HCT116 (cell line): ENCODE data around the gene SDK2. TPM values are rescaled to one million over a fixed set of nuclear protein-coding genes. Genes with fewer than 3 reads are reported as not detected.

ENCODE experiments used
- ATAC-seq: fragments of 200-7000 bp; cut with Tn5 transposase; 2 replicates; pipeline ENCODE4 v1.9.1; 2020; ENCODE audit warnings: mild to moderate bottlenecking, moderate library complexity
- BruUV-seq: library from RNA; stranded (reverse); fragments of 400-500 nt; replicated peaks from 2 replicates; lab custom pipeline; 2021; lab: Mats Ljungman, UMichigan
- CTCF ChIA-PET: fragments of 300-600 bp; sonication (Branson Sonifier 250); formaldehyde crosslinking; loops from one replicate; lab custom pipeline; 2021; ENCODE audit warnings: antibody characterized with exemption; lab: Charles Lee
- POLR2A ChIA-PET: fragments of 300-600, 350-600 bp; sonication (Branson Sonifier 250); formaldehyde crosslinking; loops from one replicate; lab custom pipeline; 2021; ENCODE audit warnings: antibody characterized with exemption; lab: Charles Lee
- RAD21 ChIA-PET, 2 experiments: fragments of 300-600 bp; sonication (Branson Sonifier 250); formaldehyde crosslinking; loops; one replicate each; lab custom pipeline; 2023; ENCODE audit warnings: low total read pairs in 2 of 2; ENCODE audit not compliant: uncharacterized antibody in 2 of 2, unreplicated experiment in 2 of 2, low non-redundant PET in 1 of 2; lab: Charles Lee
- DNase-seq: peaks from one replicate; pipeline ENCODE4 v3.0.0-alpha.2; 2010; ENCODE audit warnings: low read depth, low spot score
- H2AFZ ChIP-seq: fragments of 200-600 bp; shearing (Covaris generic), sonication (generic); 2 replicates; pipeline ENCODE4 v1.6.1; 2017; ENCODE audit warnings: low read depth, mixed run types, mixed read lengths, antibody characterized with exemption, low read length; ENCODE audit not compliant: poor library complexity, severe bottlenecking
- H3K27ac ChIP-seq: 2 replicates; pipeline ENCODE4 v1.5.1; 2012; ENCODE audit warnings: low read depth, low read length
- H3K27me3 ChIP-seq: fragments of 200-600 bp; sonication (generic); 2 replicates; pipeline ENCODE4 v1.6.1; 2016; ENCODE audit warnings: mixed run types, low read length, mixed read lengths; ENCODE audit not compliant: insufficient read depth
- H3K36me3 ChIP-seq, 2 experiments: fragments of 200-500 bp in 1 of 2; fragments of 200-600 bp in 1 of 2; sonication (Bioruptor generic) in 1 of 2; sonication (generic) in 1 of 2; 2 replicates each; pipeline versions ENCODE4 v1.5.1 to v1.6.1; 2014 to 2016; ENCODE audit warnings: low read length in 2 of 2, inconsistent platforms in 1 of 2, mixed read lengths in 1 of 2, mixed run types in 1 of 2; ENCODE audit not compliant: insufficient read depth in 2 of 2, control insufficient read depth in 1 of 2
- H3K4me1 ChIP-seq, 2 experiments: fragments of 200-600 bp in 1 of 2; sonication (generic) in 1 of 2; 2 replicates each; pipeline versions ENCODE4 v1.5.1 to v1.6.1; 2012 to 2017; ENCODE audit warnings: low read length in 2 of 2, inconsistent platforms in 1 of 2, mild to moderate bottlenecking in 1 of 2, mixed read lengths in 1 of 2, mixed run types in 1 of 2, moderate library complexity in 1 of 2; ENCODE audit not compliant: insufficient read depth in 2 of 2, control insufficient read depth in 1 of 2
- H3K4me2 ChIP-seq: fragments of 200-600 bp; sonication (generic); 2 replicates; pipeline ENCODE4 v1.6.1; 2017; ENCODE audit warnings: mixed run types, low read length, mixed read lengths
- H3K4me3 ChIP-seq, 2 experiments: fragments of 200-600 bp in 1 of 2; sonication (generic) in 1 of 2; replicated peaks in 1 of 2; 2 replicates each; pipeline ENCODE4 v1.5.1; 2011 to 2016; ENCODE audit warnings: low read length in 2 of 2, control low read depth in 1 of 2, low read depth in 1 of 2, mild to moderate bottlenecking in 1 of 2, mixed read lengths in 1 of 2, mixed run types in 1 of 2
- H3K79me2 ChIP-seq: fragments of 200-600 bp; sonication (generic); 2 replicates; pipeline ENCODE4 v1.6.1; 2017; ENCODE audit warnings: mild to moderate bottlenecking, mixed run types, low read length, moderate library complexity, mixed read lengths; ENCODE audit not compliant: insufficient read depth
- H3K9ac ChIP-seq: fragments of 200-600 bp; sonication (generic); 2 replicates; pipeline ENCODE4 v1.6.1; 2016; ENCODE audit warnings: low read length, mixed read lengths
- H3K9me2 ChIP-seq: fragments of 200-600 bp; sonication (generic), shearing (Covaris generic); 2 replicates; pipeline ENCODE4 v1.6.1; 2017; ENCODE audit warnings: mixed run types, mild to moderate bottlenecking, moderate library complexity; ENCODE audit not compliant: insufficient read depth
- H3K9me3 ChIP-seq, 2 experiments: fragments of 200-500 bp in 1 of 2; fragments of 200-600 bp in 1 of 2; sonication (Bioruptor generic) in 1 of 2; sonication (generic) in 1 of 2; 2 replicates each; pipeline ENCODE4 v1.6.1; 2014 to 2017; ENCODE audit warnings: low read length in 2 of 2, mixed read lengths in 2 of 2, inconsistent platforms in 1 of 2, low read depth in 1 of 2, mild to moderate bottlenecking in 1 of 2, mixed run types in 1 of 2, moderate library complexity in 1 of 2; ENCODE audit not compliant: control insufficient read depth in 1 of 2, insufficient read depth in 1 of 2
- H4K20me1 ChIP-seq: fragments of 200-600 bp; sonication (generic), shearing (Covaris generic); 2 replicates; pipeline ENCODE4 v1.6.1; 2017; ENCODE audit warnings: mixed run types, mild to moderate bottlenecking, moderate library complexity; ENCODE audit not compliant: insufficient read depth
- CBX3 ChIP-seq: IDR thresholded peaks from 2 replicates; pipeline ENCODE4 v1.6.1; 2012; ENCODE audit warnings: low read depth
- CEBPB ChIP-seq: IDR thresholded peaks from 2 replicates; pipeline ENCODE4 v1.6.1; 2012; ENCODE audit warnings: low read depth
- EGR1 ChIP-seq: IDR thresholded peaks from 2 replicates; pipeline ENCODE4 v1.6.1; 2012; ENCODE audit warnings: low read depth
- ELF1 ChIP-seq: IDR thresholded peaks from 2 replicates; pipeline ENCODE4 v1.6.1; 2012; ENCODE audit warnings: low read depth, borderline replicate concordance
- EZH2 ChIP-seq: fragments of 200-600 bp; sonication (generic); IDR thresholded peaks from 2 replicates; pipeline ENCODE4 v1.6.1; 2017; ENCODE audit warnings: antibody characterized with exemption, mixed run types
- EZH2phosphoT487 ChIP-seq: fragments of 200-600 bp; IDR thresholded peaks from 2 replicates; pipeline ENCODE4 v1.6.1; 2018; ENCODE audit warnings: antibody characterized with exemption, borderline replicate concordance
- FOSL1 ChIP-seq: IDR thresholded peaks from 2 replicates; pipeline ENCODE4 v1.6.1; 2012; ENCODE audit warnings: low read depth
- POLR2A ChIP-seq: IDR thresholded peaks from 2 replicates; pipeline ENCODE4 v1.7.0; 2011; ENCODE audit warnings: borderline replicate concordance; ENCODE audit not compliant: insufficient read depth, insufficient read length; ENCODE audit errors: extremely low read depth
- POLR2AphosphoS5 ChIP-seq: IDR thresholded peaks from 2 replicates; pipeline ENCODE4 v1.6.1; 2011; ENCODE audit warnings: mild to moderate bottlenecking, low read depth, low read length, moderate library complexity
- SIN3A ChIP-seq: IDR thresholded peaks from 2 replicates; pipeline ENCODE4 v1.6.1; 2012; ENCODE audit warnings: low read depth
- SRF ChIP-seq: IDR thresholded peaks from 2 replicates; pipeline ENCODE4 v1.6.1; 2012; ENCODE audit warnings: low read depth
- TCF7L2 ChIP-seq: IDR thresholded peaks from 2 replicates; pipeline ENCODE4 v1.7.0; 2011; ENCODE audit warnings: borderline replicate concordance, inconsistent platforms; ENCODE audit not compliant: insufficient read depth, insufficient read length; ENCODE audit errors: extremely low read depth
- YY1 ChIP-seq: IDR thresholded peaks from 2 replicates; pipeline ENCODE4 v1.6.1; 2011; ENCODE audit warnings: low read length, low read depth, moderate library complexity, mild to moderate bottlenecking; ENCODE audit not compliant: insufficient replicate concordance; ENCODE audit errors: extremely low read depth
- ZFX ChIP-seq: fragments of 450-650 bp; IDR thresholded peaks from 2 replicates; pipeline ENCODE4 v1.6.1; 2017
- ZNF274 ChIP-seq: fragments of 200-500 bp; sonication (Bioruptor generic); IDR thresholded peaks from 2 replicates; pipeline ENCODE4 v1.6.1; 2014; ENCODE audit warnings: mild to moderate bottlenecking, low read depth, low read length, inconsistent platforms
- intact Hi-C: fragments of 100-400 bp; cut with micrococcal nuclease; formaldehyde crosslinking; loops from 2 replicates; pipeline ENCODE4 v1.10.0; 2022
- total RNA-seq: library from RNA; stranded (reverse); gene quantifications from one replicate; pipeline ENCODE4 v1.2.1, GENCODE V29; 2021; ENCODE audit not compliant: unreplicated experiment
- TF ChIP-seq, protein P1 (sequence below): IDR thresholded peaks from 2 replicates; pipeline ENCODE4 v1.6.1; 2012
- TF ChIP-seq, protein P2 (sequence below): IDR thresholded peaks from 2 replicates; pipeline ENCODE4 v1.6.1; 2012
- TF ChIP-seq, protein P3 (sequence below): IDR thresholded peaks from 2 replicates; pipeline ENCODE4 v1.6.1; 2011; ENCODE audit warnings: mild to moderate bottlenecking, low read length, moderate library complexity; ENCODE audit not compliant: insufficient replicate concordance; ENCODE audit errors: extremely low read depth
- TF ChIP-seq, protein P4 (sequence below): IDR thresholded peaks from 2 replicates; pipeline ENCODE4 v1.6.1; 2012; ENCODE audit warnings: low read depth
- TF ChIP-seq, protein P5 (sequence below), 3 experiments: fragments of 200-600 bp in 1 of 3; sonication (generic) in 1 of 3; IDR thresholded peaks in 2 of 3; conservative IDR thresholded peaks in 1 of 3; 2 replicates each; pipeline ENCODE4 v1.5.1; 2012 to 2017; ENCODE audit warnings: low read depth in 2 of 3, low read length in 2 of 3, antibody characterized with exemption in 1 of 3, borderline replicate concordance in 1 of 3, control low read depth in 1 of 3, mild to moderate bottlenecking in 1 of 3, mixed read lengths in 1 of 3, mixed run types in 1 of 3, moderate library complexity in 1 of 3; ENCODE audit not compliant: insufficient read depth in 1 of 3

The SDK2 gene
- total RNA-seq, 1 experiment from 2014 or later, result 0.10 TPM

DNA sequence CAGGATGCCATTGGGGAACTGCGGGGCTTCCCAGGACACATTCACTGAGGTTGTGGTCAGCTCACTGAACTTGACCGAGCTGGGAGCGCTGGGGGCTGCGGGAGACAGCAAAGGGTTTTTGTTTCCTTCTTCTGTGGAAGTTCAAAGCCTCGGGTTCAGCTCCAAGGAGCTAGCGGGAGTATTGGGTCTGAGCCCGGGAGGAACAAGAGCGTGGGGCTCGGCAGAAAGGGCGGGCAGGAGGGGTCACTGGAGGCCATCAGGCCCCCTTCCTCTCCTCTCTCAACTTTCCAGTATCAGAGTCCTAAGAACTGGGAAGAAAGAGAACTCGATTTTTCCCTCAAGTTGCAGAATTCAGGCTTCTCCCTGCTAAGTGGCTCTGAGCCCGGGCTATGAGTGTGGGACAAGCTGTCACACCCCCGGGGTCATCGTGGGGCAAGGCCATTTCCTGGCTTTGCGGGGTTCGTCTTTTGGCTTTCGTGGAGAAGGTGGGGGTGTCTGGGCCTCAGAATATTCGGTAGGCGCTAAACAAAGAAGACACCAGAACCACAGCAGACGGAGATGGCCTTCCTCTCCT lies 278.9 kb downstream of the SDK2 start:
- ChIA-PET POLR2A (no interaction called here), CTCF (interaction anchor here (1.0 kb wide), 1 partner anchor 10 kb away, joined by 3 read pairs; no protein-coding TSS in a partner anchor), RAD21 (no interaction called here)
- Histone ChIP-seq H3K4me2 (no peak overlapping the region), H3K9ac (no peak overlapping the region), H3K27ac (no peak overlapping the region), H2AFZ (no peak overlapping the region), H3K79me2 (no peaks in the 10 kb centered on the region), H3K27me3 (no peaks in the 10 kb centered on the region), H3K9me2 (no peaks in the 10 kb centered on the region), H3K36me3 (no peaks in the 10 kb centered on the region), H3K4me3 (no peak overlapping the region), H3K9me3 (no peaks in the 10 kb centered on the region), H4K20me1 (no peaks in the 10 kb centered on the region), H3K4me1 (peaks cover 3 to 12% of the 10 kb centered on the region in 2 experiments; a peak in 3 of 4 replicates)
- no peak for TF ChIP-seq ZNF274
- TF ChIP-seq POLR2A, result no peak
- TF ChIP-seq, protein P1, sequence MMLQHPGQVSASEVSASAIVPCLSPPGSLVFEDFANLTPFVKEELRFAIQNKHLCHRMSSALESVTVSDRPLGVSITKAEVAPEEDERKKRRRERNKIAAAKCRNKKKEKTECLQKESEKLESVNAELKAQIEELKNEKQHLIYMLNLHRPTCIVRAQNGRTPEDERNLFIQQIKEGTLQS, result no peak
- TF ChIP-seq, protein P2, sequence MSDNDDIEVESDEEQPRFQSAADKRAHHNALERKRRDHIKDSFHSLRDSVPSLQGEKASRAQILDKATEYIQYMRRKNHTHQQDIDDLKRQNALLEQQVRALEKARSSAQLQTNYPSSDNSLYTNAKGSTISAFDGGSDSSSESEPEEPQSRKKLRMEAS, result no peak
- TF ChIP-seq ZFX, result no peak
- no peak for TF ChIP-seq SIN3A
- no peak for TF ChIP-seq CBX3
- no peak for TF ChIP-seq SRF
- TF ChIP-seq EZH2phosphoT487, result no peak
- TF ChIP-seq, protein P3, sequence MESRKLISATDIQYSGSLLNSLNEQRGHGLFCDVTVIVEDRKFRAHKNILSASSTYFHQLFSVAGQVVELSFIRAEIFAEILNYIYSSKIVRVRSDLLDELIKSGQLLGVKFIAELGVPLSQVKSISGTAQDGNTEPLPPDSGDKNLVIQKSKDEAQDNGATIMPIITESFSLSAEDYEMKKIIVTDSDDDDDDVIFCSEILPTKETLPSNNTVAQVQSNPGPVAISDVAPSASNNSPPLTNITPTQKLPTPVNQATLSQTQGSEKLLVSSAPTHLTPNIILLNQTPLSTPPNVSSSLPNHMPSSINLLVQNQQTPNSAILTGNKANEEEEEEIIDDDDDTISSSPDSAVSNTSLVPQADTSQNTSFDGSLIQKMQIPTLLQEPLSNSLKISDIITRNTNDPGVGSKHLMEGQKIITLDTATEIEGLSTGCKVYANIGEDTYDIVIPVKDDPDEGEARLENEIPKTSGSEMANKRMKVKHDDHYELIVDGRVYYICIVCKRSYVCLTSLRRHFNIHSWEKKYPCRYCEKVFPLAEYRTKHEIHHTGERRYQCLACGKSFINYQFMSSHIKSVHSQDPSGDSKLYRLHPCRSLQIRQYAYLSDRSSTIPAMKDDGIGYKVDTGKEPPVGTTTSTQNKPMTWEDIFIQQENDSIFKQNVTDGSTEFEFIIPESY, result no peak
- TF ChIP-seq EZH2, result no peak
- no peak for TF ChIP-seq FOSL1
- TF ChIP-seq CEBPB, result no peak
- TF ChIP-seq, protein P4, sequence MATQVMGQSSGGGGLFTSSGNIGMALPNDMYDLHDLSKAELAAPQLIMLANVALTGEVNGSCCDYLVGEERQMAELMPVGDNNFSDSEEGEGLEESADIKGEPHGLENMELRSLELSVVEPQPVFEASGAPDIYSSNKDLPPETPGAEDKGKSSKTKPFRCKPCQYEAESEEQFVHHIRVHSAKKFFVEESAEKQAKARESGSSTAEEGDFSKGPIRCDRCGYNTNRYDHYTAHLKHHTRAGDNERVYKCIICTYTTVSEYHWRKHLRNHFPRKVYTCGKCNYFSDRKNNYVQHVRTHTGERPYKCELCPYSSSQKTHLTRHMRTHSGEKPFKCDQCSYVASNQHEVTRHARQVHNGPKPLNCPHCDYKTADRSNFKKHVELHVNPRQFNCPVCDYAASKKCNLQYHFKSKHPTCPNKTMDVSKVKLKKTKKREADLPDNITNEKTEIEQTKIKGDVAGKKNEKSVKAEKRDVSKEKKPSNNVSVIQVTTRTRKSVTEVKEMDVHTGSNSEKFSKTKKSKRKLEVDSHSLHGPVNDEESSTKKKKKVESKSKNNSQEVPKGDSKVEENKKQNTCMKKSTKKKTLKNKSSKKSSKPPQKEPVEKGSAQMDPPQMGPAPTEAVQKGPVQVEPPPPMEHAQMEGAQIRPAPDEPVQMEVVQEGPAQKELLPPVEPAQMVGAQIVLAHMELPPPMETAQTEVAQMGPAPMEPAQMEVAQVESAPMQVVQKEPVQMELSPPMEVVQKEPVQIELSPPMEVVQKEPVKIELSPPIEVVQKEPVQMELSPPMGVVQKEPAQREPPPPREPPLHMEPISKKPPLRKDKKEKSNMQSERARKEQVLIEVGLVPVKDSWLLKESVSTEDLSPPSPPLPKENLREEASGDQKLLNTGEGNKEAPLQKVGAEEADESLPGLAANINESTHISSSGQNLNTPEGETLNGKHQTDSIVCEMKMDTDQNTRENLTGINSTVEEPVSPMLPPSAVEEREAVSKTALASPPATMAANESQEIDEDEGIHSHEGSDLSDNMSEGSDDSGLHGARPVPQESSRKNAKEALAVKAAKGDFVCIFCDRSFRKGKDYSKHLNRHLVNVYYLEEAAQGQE, result no peak
- no peak for TF ChIP-seq EGR1
- no peak for TF ChIP-seq POLR2AphosphoS5
- no peak for TF ChIP-seq ELF1
- TF ChIP-seq YY1, result no peak
- TF ChIP-seq TCF7L2, result no peak
- TF ChIP-seq, protein P5, sequence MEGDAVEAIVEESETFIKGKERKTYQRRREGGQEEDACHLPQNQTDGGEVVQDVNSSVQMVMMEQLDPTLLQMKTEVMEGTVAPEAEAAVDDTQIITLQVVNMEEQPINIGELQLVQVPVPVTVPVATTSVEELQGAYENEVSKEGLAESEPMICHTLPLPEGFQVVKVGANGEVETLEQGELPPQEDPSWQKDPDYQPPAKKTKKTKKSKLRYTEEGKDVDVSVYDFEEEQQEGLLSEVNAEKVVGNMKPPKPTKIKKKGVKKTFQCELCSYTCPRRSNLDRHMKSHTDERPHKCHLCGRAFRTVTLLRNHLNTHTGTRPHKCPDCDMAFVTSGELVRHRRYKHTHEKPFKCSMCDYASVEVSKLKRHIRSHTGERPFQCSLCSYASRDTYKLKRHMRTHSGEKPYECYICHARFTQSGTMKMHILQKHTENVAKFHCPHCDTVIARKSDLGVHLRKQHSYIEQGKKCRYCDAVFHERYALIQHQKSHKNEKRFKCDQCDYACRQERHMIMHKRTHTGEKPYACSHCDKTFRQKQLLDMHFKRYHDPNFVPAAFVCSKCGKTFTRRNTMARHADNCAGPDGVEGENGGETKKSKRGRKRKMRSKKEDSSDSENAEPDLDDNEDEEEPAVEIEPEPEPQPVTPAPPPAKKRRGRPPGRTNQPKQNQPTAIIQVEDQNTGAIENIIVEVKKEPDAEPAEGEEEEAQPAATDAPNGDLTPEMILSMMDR (IDR thresholded peaks at IDR 0.05 in 2 of 3, conservative IDR thresholded peaks at IDR 0.05 in 1 of 3; ENCODE audit: borderline replicate concordance in 1 of 3, insufficient read depth in 1 of 3, low read depth in 2 of 3, low read length in 2 of 3), result no peak
- ATAC-seq (no peak), DNase-seq (no peak)
- BruUV-seq, result no TSS peak
- intact Hi-C loops, result no loop called here
